ENCODE data around the gene ACSL1. TPM values are rescaled to one million over a fixed set of nuclear protein-coding genes. Genes with fewer than 3 reads are reported as not detected.
"Not testable (repeated sequence)": the region's sequence is repeated elsewhere in the genome, so short reads cannot be mapped to it uniquely, and the experiment has no call there.

Gene ACSL1
- total RNA-seq, 2 donors from 2014 or later = 23.3 to 80.4 TPM

DNA sequence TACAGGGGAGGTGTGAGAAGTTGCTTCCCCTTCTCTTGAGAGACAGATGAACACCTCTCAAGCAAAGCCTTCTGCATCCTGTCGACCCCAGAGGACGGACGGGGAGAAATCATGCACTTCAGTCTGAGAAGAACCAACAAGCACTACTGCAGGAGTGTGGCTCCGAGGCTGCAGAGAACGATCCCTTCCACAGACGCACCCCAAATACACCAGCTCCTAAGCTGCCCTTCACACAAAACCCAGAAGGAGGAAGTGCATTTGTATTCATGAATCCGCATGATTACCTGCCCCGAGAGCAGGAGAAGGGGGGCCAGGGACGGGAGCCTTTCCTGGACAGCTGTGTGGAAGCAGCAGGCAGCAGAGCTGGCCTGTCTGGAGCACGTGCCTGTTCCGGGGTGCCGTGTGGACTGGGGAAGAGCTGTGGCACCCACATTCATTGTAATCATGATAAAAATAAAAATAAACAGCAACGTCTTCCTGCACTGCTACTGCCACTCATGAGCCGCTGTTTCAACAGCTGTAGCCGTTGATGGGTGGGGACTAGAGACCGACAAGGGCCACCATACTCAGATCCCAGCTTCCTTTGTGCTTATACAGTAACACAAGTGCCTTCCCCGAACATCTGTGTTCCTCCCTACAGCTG lies 42.9 kb downstream of the ACSL1 start:
- no peak for DNase-seq
- H3K9me3 ChIP-seq = no peaks in the 10 kb centered on the region
- intact Hi-C loops (cut with DNase I) = no loop called here
- H3K27ac ChIP-seq = no peak overlapping the region
- H3K4me3 ChIP-seq = no peak overlapping the region
- H3K9ac ChIP-seq (ENCODE audit: low read depth in 2 of 2, low read length in 2 of 2) = no peak overlapping the region
- H3K27me3 ChIP-seq = no peaks in the 10 kb centered on the region
- TF ChIP-seq, protein P1, sequence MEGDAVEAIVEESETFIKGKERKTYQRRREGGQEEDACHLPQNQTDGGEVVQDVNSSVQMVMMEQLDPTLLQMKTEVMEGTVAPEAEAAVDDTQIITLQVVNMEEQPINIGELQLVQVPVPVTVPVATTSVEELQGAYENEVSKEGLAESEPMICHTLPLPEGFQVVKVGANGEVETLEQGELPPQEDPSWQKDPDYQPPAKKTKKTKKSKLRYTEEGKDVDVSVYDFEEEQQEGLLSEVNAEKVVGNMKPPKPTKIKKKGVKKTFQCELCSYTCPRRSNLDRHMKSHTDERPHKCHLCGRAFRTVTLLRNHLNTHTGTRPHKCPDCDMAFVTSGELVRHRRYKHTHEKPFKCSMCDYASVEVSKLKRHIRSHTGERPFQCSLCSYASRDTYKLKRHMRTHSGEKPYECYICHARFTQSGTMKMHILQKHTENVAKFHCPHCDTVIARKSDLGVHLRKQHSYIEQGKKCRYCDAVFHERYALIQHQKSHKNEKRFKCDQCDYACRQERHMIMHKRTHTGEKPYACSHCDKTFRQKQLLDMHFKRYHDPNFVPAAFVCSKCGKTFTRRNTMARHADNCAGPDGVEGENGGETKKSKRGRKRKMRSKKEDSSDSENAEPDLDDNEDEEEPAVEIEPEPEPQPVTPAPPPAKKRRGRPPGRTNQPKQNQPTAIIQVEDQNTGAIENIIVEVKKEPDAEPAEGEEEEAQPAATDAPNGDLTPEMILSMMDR (IDR thresholded peaks at IDR 0.05) = no peak
- H3K4me1 ChIP-seq = no peaks in the 10 kb centered on the region
- no peaks in the 10 kb centered on the region for H3K36me3 ChIP-seq

DNA sequence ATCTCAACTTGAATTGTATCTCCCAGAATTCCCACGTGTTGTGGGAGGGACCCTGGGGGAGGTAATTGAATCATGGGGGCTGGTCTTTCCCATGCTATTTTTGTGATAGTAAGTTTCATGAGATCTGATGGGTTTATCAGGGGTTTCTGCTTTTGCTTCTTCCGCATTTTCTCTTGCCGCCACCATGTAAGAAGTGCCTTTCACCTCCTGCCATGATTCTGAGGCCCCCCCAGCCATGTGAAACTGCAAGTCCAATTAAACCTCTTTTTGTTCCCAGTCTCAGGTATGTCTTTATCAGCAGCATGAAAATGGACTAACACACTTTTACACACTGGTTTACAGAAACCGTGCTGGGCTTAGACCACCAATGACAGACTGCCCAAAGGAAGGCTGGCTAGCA lies 46.6 kb downstream of the ACSL1 start:
- H3K27ac ChIP-seq; H3K9ac ChIP-seq (ENCODE audit: low read depth in 2 of 2, low read length in 2 of 2); H3K27me3 ChIP-seq; DNase-seq; H3K4me3 ChIP-seq; H3K9me3 ChIP-seq; intact Hi-C loops (cut with DNase I); H3K4me1 ChIP-seq; H3K36me3 ChIP-seq: not testable (repeated sequence)

DNA sequence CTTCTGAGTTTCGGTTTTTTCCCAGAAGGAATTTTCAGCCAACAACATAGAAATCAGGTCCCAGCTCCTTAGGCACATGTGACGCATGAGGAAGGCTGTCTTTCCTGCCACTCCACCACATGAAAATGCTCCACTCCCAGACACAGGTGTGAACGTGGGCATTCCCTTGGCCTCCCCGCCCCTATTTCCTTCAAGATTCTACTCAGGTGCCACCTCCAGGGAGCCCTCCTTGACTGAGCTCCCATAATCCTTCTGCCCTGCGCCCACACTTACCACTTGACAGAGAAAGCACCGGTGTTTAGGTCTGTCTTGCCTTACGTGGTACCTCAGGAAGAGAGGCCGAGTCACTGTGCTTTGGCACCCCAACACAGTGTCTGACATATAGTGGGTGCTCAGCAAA lies 47.4 kb downstream of the ACSL1 start:
- intact Hi-C loops (cut with DNase I) = no loop called here
- H3K27me3 ChIP-seq = no peaks in the 10 kb centered on the region
- TF ChIP-seq, protein P1 (IDR thresholded peaks at IDR 0.05) = no peak
- DNase-seq = no peak
- no peaks in the 10 kb centered on the region for H3K4me1 ChIP-seq
- no peak overlapping the region for H3K27ac ChIP-seq
- no peak overlapping the region for H3K9ac ChIP-seq (ENCODE audit: low read depth in 2 of 2, low read length in 2 of 2)
- H3K9me3 ChIP-seq = no peaks in the 10 kb centered on the region
- no peak overlapping the region for H3K4me3 ChIP-seq
- no peaks in the 10 kb centered on the region for H3K36me3 ChIP-seq

DNA sequence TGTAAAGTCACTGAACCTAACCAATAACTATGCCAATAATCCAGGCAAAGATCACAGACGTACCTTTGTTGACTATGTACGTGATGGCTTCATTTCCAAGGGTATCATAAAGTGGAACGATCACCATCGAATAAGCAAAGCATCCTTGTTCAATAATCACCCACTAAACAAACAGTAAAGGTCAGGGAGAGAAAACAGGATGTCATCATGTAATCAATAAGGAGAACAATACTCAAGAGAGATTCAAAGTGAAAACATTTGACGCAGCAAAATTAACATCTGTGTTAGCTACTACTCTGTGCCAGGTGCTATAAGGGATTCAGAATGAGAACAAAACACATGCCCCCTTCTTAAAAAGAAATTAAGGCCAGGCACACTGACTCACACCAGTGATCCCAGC lies 48.9 kb downstream of the ACSL1 start:
- no peaks in the 10 kb centered on the region for H3K9me3 ChIP-seq
- TF ChIP-seq, protein P1 (IDR thresholded peaks at IDR 0.05) = no peak
- no peak overlapping the region for H3K27ac ChIP-seq
- DNase-seq = no peak
- no peak overlapping the region for H3K4me3 ChIP-seq
- no peaks in the 10 kb centered on the region for H3K4me1 ChIP-seq
- no peak overlapping the region for H3K9ac ChIP-seq (ENCODE audit: low read depth in 2 of 2, low read length in 2 of 2)
- H3K27me3 ChIP-seq = no peaks in the 10 kb centered on the region
- intact Hi-C loops (cut with DNase I) = no loop called here
- H3K36me3 ChIP-seq = no peaks in the 10 kb centered on the region

DNA sequence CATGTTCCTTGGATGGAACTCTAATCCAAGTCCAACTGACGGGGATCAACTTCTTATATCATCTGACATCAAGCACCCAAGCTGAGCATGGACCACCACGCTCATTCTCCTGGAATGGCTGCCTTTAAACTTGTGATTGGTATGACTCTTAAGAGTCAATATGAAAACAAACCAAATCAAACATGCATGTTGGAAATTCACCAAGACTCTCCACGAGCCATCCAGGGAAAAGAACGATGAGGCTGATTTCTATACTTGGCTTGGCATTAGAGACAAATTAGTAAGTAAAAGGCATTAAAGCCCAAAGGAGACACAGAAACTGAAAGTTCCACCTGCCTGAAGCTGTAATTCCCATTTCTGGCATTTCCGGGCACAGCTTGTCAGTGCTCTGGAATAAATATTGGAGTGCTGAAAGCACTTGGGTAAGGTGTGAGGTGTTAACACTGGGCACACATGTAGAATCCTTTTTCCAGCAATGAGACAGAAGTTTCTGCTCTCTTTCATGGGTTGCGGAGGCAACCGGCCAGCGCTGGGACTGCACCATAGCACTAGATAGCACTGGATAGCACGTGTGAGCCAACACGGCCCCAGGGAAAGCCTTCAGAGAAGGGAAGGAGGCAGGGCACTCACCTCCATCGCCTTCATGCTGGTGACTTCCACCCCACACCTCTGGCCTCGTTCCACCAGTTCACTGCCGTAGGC lies 49.8 kb downstream of the ACSL1 start:
- DNase-seq = no peak
- intact Hi-C loops (cut with DNase I) = no loop called here
- no peak overlapping the region for H3K27ac ChIP-seq
- H3K4me3 ChIP-seq = no peak overlapping the region
- no peak overlapping the region for H3K9ac ChIP-seq (ENCODE audit: low read depth in 2 of 2, low read length in 2 of 2)
- H3K4me1 ChIP-seq = no peaks in the 10 kb centered on the region
- TF ChIP-seq, protein P1 (IDR thresholded peaks at IDR 0.05) = no peak
- H3K27me3 ChIP-seq = no peaks in the 10 kb centered on the region
- H3K9me3 ChIP-seq = no peaks in the 10 kb centered on the region
- H3K36me3 ChIP-seq = no peaks in the 10 kb centered on the region

DNA sequence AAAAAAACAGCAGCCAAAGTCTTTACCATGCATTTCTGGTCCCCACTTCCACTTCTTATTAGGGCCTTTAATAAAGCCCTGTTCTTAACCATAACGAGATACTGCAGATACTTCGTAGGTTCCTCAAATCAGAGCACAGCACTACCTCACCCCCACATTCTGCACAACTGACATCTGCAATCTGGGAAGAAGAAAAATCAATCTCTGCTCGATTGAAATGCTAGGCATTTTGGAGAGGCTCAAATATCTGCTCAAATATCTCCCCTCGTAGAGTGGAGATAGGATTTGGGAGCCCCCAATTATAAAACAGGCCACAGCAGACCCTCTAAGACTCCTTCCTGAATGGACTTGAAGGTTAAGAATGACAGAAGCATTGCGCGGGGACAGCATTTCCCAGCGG lies 51.6 kb downstream of the ACSL1 start:
- TF ChIP-seq, protein P1 (IDR thresholded peaks at IDR 0.05) = no peak
- H3K27ac ChIP-seq = no peak overlapping the region
- no peaks in the 10 kb centered on the region for H3K9me3 ChIP-seq
- no peak for DNase-seq
- H3K4me1 ChIP-seq = no peaks in the 10 kb centered on the region
- no peaks in the 10 kb centered on the region for H3K27me3 ChIP-seq
- H3K36me3 ChIP-seq = no peaks in the 10 kb centered on the region
- H3K4me3 ChIP-seq = no peak overlapping the region
- intact Hi-C loops (cut with DNase I) = no loop called here
- H3K9ac ChIP-seq (ENCODE audit: low read depth in 2 of 2, low read length in 2 of 2) = no peak overlapping the region
